Muscle of arm (tissue), 12 donors: Measurements from ENCODE around the gene MRPL54. TPM values are rescaled to one million over a fixed set of nuclear protein-coding genes. Genes with fewer than 3 reads are reported as not detected.

Experiments
- DNase-seq: peaks from one replicate; pipeline ENCODE4 v3.0.0-alpha.2; 2013
- polyA plus RNA-seq, 12 donors: library from polyadenylated mRNA; unstranded; fragments of 120-200 nt; gene quantifications; one replicate each; pipeline ENCODE4 v1.2.1, GENCODE V29; 2013; ENCODE audit not compliant: insufficient read length in 12 of 12

Gene MRPL54
- polyA plus RNA-seq, 12 donors: 17.1 to 26.3 (median 23.1) TPM; not detected in 1

- no peak for DNase-seq
These were observed 4.6 kb downstream of the MRPL54 start for GRCh38 chr19:3767050-3767449.

GRCh38 chr19:3768015-3768747 is 5.7 kb downstream of the MRPL54 start:
- DNase-seq: no peak

- no peak for DNase-seq
These were observed 6.2 kb downstream of the MRPL54 start for GRCh38 chr19:3768748-3769099.

GRCh38 chr19:3769494-3769893 is 7.0 kb downstream of the MRPL54 start:
- no peak for DNase-seq

- no peak for DNase-seq
These were observed 7.9 kb downstream of the MRPL54 start for GRCh38 chr19:3770136-3770999.

- DNase-seq: no peak
These were observed 8.8 kb downstream of the MRPL54 start for GRCh38 chr19:3771000-3771905.

- no peak for DNase-seq
These were observed 9.5 kb downstream of the MRPL54 start, which contains the start of gene RAX2 for GRCh38 chr19:3771906-3772455. TSS of gene RAX2 (minus strand) at chr19:3772228. CDS start at chr19:3771742, 486 bp downstream.

- no peak for DNase-seq
These were observed 11.5 kb downstream of the MRPL54 start for GRCh38 chr19:3773814-3774515.

GRCh38 chr19:3774621-3775373 is 12.3 kb downstream of the MRPL54 start:
- no peak for DNase-seq

- no peak for DNase-seq
These were observed 12.9 kb downstream of the MRPL54 start for GRCh38 chr19:3775374-3775711.

- no peak for DNase-seq
These were observed 13.3 kb downstream of the MRPL54 start for GRCh38 chr19:3775831-3776230.

- DNase-seq: no peak
These were observed 14.1 kb downstream of the MRPL54 start for GRCh38 chr19:3776479-3777040.

GRCh38 chr19:3778104-3778867 is 15.8 kb downstream of the MRPL54 start:
- no peak for DNase-seq

- no peak for DNase-seq
These were observed 16.6 kb downstream of the MRPL54 start for GRCh38 chr19:3778899-3779723.

- no peak for DNase-seq
These were observed 18.4 kb downstream of the MRPL54 start for GRCh38 chr19:3780786-3781304.

- no peak for DNase-seq
These were observed 19.1 kb downstream of the MRPL54 start for GRCh38 chr19:3781603-3782002.

GRCh38 chr19:3782330-3782729 is 19.8 kb downstream of the MRPL54 start:
- no peak for DNase-seq

GRCh38 chr19:3782903-3783302 is 20.4 kb downstream of the MRPL54 start:
- no peak for DNase-seq
